Measurements from ENCODE around the gene WBP4.

DNA sequence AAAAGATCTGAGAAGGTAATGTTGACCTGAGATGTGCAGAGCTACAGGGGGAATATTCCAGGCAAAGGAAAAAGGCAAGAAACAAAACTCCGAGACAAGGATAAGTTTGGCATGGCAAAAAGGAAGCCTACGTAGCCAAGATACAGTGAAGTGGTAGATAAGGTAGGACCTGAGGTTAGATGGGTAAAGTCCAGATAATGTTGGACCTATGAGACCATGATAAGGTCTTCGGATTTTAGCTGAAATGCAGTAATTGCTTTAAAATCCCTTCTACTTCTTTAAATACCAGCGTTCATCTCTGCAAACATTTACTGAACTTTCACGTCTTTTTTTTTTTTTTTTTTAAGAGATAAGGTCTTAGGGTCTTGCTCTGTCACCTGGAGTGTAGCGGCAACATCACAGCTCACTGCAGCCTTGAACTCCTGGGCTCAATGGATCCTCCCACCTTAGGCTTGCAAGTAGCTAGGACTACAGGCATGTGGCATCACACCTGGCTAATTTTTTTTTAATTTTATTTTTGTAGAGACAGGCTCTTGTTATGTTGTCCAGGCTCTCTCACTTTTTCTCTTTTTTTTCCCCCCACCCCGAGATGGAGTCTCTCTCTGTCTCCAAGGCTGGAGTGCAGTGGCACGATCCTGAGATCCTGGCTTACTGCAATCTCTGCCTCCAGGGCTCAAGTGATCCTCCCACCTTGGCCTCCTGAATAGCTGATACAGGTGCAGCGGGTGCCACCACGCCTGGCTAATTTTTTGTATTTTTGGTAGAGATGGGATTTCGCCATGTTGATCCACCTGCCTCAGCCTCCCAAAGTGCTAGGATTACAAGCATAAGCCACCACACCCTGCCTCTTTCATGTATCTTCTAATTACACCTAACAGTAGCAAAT lies 4.2 kb upstream of the WBP4 start:
- TF ChIP-seq, protein P1, sequence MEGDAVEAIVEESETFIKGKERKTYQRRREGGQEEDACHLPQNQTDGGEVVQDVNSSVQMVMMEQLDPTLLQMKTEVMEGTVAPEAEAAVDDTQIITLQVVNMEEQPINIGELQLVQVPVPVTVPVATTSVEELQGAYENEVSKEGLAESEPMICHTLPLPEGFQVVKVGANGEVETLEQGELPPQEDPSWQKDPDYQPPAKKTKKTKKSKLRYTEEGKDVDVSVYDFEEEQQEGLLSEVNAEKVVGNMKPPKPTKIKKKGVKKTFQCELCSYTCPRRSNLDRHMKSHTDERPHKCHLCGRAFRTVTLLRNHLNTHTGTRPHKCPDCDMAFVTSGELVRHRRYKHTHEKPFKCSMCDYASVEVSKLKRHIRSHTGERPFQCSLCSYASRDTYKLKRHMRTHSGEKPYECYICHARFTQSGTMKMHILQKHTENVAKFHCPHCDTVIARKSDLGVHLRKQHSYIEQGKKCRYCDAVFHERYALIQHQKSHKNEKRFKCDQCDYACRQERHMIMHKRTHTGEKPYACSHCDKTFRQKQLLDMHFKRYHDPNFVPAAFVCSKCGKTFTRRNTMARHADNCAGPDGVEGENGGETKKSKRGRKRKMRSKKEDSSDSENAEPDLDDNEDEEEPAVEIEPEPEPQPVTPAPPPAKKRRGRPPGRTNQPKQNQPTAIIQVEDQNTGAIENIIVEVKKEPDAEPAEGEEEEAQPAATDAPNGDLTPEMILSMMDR (IDR thresholded peaks at IDR 0.05): no peak
- TF ChIP-seq, protein P2, sequence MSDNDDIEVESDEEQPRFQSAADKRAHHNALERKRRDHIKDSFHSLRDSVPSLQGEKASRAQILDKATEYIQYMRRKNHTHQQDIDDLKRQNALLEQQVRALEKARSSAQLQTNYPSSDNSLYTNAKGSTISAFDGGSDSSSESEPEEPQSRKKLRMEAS (IDR thresholded peaks at IDR 0.05): no peak
- TF ChIP-seq POLR2A (IDR thresholded peaks at IDR 0.05; ENCODE audit: low read length): no peak

Measured in A549 (cell line).